GM23338 (cell line): ENCODE data around the gene PFKP. TPM values are rescaled to one million over a fixed set of nuclear protein-coding genes. Genes with fewer than 3 reads are reported as not detected.

Experiments used
- ATAC-seq: fragments of 200-7000 bp; cut with Tn5 transposase; 3 replicates; pipeline ENCODE4 v1.9.1; 2020
- DNase-seq: peaks from one replicate; pipeline ENCODE4 v3.0.0-alpha.2; 2015; ENCODE audit warnings: low spot score
- H2AFZ ChIP-seq: fragments of 200-600 bp; sonication (generic); 2 replicates; pipeline ENCODE4 v1.8.0; 2016; ENCODE audit warnings: antibody characterized with exemption, mild to moderate bottlenecking, moderate library complexity
- H3F3A ChIP-seq: fragments of 200-600 bp; sonication (generic); replicated peaks from 2 replicates; pipeline ENCODE4 v1.8.0; 2017; ENCODE audit warnings: antibody characterized with exemption, mixed run types, low read depth
- H3K27ac ChIP-seq: fragments of 200-600 bp; sonication (generic); 2 replicates; pipeline ENCODE4 v1.6.1; 2016; ENCODE audit warnings: low read depth
- H3K27me3 ChIP-seq: fragments of 200-600 bp; sonication (generic); 2 replicates; pipeline ENCODE4 v1.8.0; 2016; ENCODE audit warnings: mild to moderate bottlenecking, mixed run types, moderate library complexity; ENCODE audit not compliant: insufficient read depth
- H3K36me3 ChIP-seq: fragments of 200-600 bp; sonication (generic); 2 replicates; pipeline ENCODE4 v1.8.0; 2016; ENCODE audit warnings: mild to moderate bottlenecking; ENCODE audit not compliant: insufficient read depth
- H3K4me1 ChIP-seq: fragments of 200-600 bp; sonication (generic); 2 replicates; pipeline ENCODE4 v1.8.0; 2016; ENCODE audit warnings: mild to moderate bottlenecking, moderate library complexity; ENCODE audit not compliant: insufficient read depth
- H3K4me2 ChIP-seq: fragments of 200-600 bp; sonication (generic); 2 replicates; pipeline ENCODE4 v1.7.1; 2017; ENCODE audit warnings: mixed run types
- H3K4me3 ChIP-seq: fragments of 200-600 bp; sonication (generic); 2 replicates; pipeline ENCODE4 v1.6.1; 2016; ENCODE audit warnings: mixed run types
- H3K79me2 ChIP-seq: fragments of 200-600 bp; sonication (generic); replicated peaks from 2 replicates; pipeline ENCODE4 v1.8.0; 2017; ENCODE audit warnings: mild to moderate bottlenecking; ENCODE audit not compliant: insufficient read depth
- H3K9me2 ChIP-seq: fragments of 200-600 bp; sonication (generic); 2 replicates; pipeline ENCODE4 v1.8.0; 2017; ENCODE audit not compliant: insufficient read depth
- H4K20me1 ChIP-seq: fragments of 200-600 bp; sonication (generic); replicated peaks from 2 replicates; pipeline ENCODE4 v1.8.0; 2017; ENCODE audit warnings: mild to moderate bottlenecking; ENCODE audit not compliant: insufficient read depth
- H3K27ac Mint-ChIP-seq: 2 replicates; pipeline ENCODE4 v1.8.0; 2020; ENCODE audit warnings: inconsistent platforms, mild to moderate bottlenecking, moderate library complexity, mixed read lengths
- H3K27me3 Mint-ChIP-seq: 3 replicates; pipeline ENCODE4 v1.8.0; 2022; ENCODE audit warnings: low read depth, mild to moderate bottlenecking, moderate library complexity, mixed read lengths, inconsistent platforms; ENCODE audit not compliant: insufficient read depth, poor library complexity
- H3K36me3 Mint-ChIP-seq: 3 replicates; pipeline ENCODE4 v1.8.0; 2021; ENCODE audit warnings: low read depth, mild to moderate bottlenecking, inconsistent platforms, moderate library complexity, mixed read lengths
- H3K4me1 Mint-ChIP-seq: 3 replicates; pipeline ENCODE4 v1.8.0; 2020; ENCODE audit warnings: mild to moderate bottlenecking, inconsistent platforms, mixed read lengths
- H3K4me3 Mint-ChIP-seq: 3 replicates; pipeline ENCODE4 v1.8.0; 2021; ENCODE audit warnings: moderate library complexity, mild to moderate bottlenecking, inconsistent platforms, mixed read lengths
- H3K9me3 Mint-ChIP-seq: 3 replicates; pipeline ENCODE4 v1.8.0; 2020; ENCODE audit warnings: moderate library complexity, mild to moderate bottlenecking, inconsistent platforms, mixed read lengths
- CREB1 ChIP-seq: fragments of 250-450 bp; sonication (Bioruptor Pico); IDR thresholded peaks from 2 replicates; pipeline ENCODE4 v1.5.0; 2020; ENCODE audit warnings: low read depth, mild to moderate bottlenecking, moderate library complexity
- EZH2 ChIP-seq: fragments of 200-600 bp; sonication (generic); IDR thresholded peaks from one replicate; pipeline ENCODE4 v1.8.0; 2017; ENCODE audit warnings: antibody characterized with exemption, mild to moderate bottlenecking, low read depth; ENCODE audit not compliant: unreplicated experiment
- NANOG ChIP-seq: IDR thresholded peaks from 2 replicates; pipeline ENCODE4 v1.6.1; 2016; ENCODE audit warnings: antibody characterized with exemption, borderline replicate concordance
- ZNF114 ChIP-seq: fragments of 250-450 bp; sonication (Bioruptor Pico); IDR thresholded peaks from 2 replicates; pipeline ENCODE4 v1.5.0; 2020; ENCODE audit warnings: mild to moderate bottlenecking, moderate library complexity
- polyA plus RNA-seq: library from polyadenylated mRNA; unstranded; fragments of >200 nt; fragmentation: Nextera tagmentation; extraction: Ambion mirVana; gene quantifications from 2 replicates; pipeline ENCODE4 v1.2.1, GENCODE V29; 2016
- total RNA-seq: library from RNA; depleted of rRNA; stranded (reverse); fragments of >200 nt; shearing (Covaris generic); gene quantifications from 2 replicates; pipeline ENCODE4 v1.2.3, GENCODE V29; 2014
- TF ChIP-seq, protein P1 (sequence below): fragments of 250-450 bp; sonication (Bioruptor Pico); IDR thresholded peaks from 2 replicates; pipeline ENCODE4 v1.5.0; 2020; ENCODE audit warnings: mild to moderate bottlenecking, moderate library complexity
- TF ChIP-seq, protein P2 (sequence below), 2 experiments: fragments of 200-600 bp in 1 of 2; sonication (generic) in 1 of 2; conservative IDR thresholded peaks; 2 replicates each; pipeline versions ENCODE4 v1.5.1 to v1.6.1; 2016 to 2017; ENCODE audit warnings: antibody characterized with exemption in 2 of 2, low read depth in 2 of 2, mild to moderate bottlenecking in 2 of 2, moderate library complexity in 1 of 2
- TF ChIP-seq, protein P3 (sequence below): IDR thresholded peaks from 2 replicates; pipeline ENCODE4 v1.6.1; 2016; ENCODE audit warnings: antibody characterized with exemption

Gene PFKP
- total and polyA plus RNA-seq, 2 experiments from 2014 or later, result 56.3 to 120 TPM

DNA sequence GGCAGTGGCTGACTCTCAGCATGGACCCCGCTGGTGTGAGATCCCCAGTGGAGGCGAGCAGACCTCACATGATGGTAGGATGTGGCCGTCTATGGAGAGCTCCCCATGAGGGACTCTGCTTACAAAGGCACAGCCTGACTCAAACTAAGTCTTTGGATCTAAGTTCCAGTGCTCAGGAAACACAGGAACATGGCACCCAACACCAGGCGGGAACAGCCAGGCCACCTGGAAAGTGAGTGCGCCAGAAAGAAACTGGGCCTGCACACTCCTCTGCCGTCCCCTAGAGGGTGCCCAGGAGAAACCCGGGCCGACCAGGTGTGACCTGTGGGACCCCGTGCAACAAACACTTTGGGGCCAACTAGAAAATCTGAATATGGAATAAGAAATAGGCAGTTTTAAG lies 95.2 kb downstream of the PFKP start (continued):
- TF ChIP-seq, protein P1, sequence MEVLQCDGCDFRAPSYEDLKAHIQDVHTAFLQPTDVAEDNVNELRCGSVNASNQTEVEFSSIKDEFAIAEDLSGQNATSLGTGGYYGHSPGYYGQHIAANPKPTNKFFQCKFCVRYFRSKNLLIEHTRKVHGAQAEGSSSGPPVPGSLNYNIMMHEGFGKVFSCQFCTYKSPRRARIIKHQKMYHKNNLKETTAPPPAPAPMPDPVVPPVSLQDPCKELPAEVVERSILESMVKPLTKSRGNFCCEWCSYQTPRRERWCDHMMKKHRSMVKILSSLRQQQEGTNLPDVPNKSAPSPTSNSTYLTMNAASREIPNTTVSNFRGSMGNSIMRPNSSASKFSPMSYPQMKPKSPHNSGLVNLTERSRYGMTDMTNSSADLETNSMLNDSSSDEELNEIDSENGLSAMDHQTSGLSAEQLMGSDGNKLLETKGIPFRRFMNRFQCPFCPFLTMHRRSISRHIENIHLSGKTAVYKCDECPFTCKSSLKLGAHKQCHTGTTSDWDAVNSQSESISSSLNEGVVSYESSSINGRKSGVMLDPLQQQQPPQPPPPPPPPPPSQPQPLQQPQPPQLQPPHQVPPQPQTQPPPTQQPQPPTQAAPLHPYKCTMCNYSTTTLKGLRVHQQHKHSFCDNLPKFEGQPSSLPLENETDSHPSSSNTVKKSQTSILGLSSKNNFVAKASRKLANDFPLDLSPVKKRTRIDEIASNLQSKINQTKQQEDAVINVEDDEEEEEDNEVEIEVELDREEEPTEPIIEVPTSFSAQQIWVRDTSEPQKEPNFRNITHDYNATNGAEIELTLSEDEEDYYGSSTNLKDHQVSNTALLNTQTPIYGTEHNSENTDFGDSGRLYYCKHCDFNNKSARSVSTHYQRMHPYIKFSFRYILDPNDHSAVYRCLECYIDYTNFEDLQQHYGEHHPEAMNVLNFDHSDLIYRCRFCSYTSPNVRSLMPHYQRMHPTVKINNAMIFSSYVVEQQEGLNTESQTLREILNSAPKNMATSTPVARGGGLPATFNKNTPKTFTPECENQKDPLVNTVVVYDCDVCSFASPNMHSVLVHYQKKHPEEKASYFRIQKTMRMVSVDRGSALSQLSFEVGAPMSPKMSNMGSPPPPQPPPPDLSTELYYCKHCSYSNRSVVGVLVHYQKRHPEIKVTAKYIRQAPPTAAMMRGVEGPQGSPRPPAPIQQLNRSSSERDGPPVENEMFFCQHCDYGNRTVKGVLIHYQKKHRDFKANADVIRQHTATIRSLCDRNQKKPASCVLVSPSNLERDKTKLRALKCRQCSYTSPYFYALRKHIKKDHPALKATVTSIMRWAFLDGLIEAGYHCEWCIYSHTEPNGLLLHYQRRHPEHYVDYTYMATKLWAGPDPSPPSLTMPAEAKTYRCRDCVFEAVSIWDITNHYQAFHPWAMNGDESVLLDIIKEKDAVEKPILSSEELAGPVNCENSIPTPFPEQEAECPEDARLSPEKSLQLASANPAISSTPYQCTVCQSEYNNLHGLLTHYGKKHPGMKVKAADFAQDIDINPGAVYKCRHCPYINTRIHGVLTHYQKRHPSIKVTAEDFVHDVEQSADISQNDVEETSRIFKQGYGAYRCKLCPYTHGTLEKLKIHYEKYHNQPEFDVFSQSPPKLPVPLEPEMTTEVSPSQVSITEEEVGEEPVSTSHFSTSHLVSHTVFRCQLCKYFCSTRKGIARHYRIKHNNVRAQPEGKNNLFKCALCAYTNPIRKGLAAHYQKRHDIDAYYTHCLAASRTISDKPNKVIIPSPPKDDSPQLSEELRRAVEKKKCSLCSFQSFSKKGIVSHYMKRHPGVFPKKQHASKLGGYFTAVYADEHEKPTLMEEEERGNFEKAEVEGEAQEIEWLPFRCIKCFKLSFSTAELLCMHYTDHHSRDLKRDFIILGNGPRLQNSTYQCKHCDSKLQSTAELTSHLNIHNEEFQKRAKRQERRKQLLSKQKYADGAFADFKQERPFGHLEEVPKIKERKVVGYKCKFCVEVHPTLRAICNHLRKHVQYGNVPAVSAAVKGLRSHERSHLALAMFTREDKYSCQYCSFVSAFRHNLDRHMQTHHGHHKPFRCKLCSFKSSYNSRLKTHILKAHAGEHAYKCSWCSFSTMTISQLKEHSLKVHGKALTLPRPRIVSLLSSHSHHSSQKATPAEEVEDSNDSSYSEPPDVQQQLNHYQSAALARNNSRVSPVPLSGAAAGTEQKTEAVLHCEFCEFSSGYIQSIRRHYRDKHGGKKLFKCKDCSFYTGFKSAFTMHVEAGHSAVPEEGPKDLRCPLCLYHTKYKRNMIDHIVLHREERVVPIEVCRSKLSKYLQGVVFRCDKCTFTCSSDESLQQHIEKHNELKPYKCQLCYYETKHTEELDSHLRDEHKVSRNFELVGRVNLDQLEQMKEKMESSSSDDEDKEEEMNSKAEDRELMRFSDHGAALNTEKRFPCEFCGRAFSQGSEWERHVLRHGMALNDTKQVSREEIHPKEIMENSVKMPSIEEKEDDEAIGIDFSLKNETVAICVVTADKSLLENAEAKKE (CRISPR knock-in tag), result no peak

DNA sequence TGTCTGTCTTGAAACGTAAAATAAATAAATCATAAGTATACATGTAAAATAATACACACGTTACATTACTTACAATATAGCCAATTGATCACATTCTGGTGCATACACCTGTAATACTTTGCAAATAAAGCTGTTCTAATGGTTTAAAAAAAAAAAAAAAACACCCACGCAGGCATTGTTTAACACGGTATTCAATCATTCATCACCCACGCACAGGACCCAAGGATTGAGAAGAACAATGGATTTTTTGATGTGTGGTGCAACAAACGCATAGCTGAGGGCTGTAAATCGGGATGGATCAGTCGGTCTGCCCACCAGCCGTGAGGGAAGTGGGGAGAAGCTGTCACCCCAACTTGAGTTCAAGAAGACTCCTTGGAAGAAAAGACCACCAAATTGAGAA lies 96.5 kb downstream of the PFKP start:
- Histone ChIP-seq H3K9me2 (no peaks in the 10 kb centered on the region), H4K20me1 (no peaks in the 10 kb centered on the region; the same call in 1 of the 2 replicates), H3F3A (no peaks in the 10 kb centered on the region), H3K27me3 (no peaks in the 10 kb centered on the region), H3K4me1 (no peaks in the 10 kb centered on the region), H3K4me2 (no peak overlapping the region), H3K36me3 (peaks cover 10% of the 10 kb centered on the region), H3K4me3 (no peak overlapping the region), H3K27ac (no peak overlapping the region), H2AFZ (no peak overlapping the region), H3K79me2 (no peaks in the 10 kb centered on the region)
- peaks cover 47% of the 10 kb centered on the region for H3K36me3 Mint-ChIP-seq
- H3K4me3 Mint-ChIP-seq, result no peak overlapping the region
- ATAC-seq (no peak), DNase-seq (no peak)
- H3K27ac Mint-ChIP-seq, result no peak overlapping the region
- H3K4me1 Mint-ChIP-seq, result no peaks in the 10 kb centered on the region
- H3K9me3 Mint-ChIP-seq, result no peaks in the 10 kb centered on the region
- peaks cover 2% of the 10 kb centered on the region for H3K27me3 Mint-ChIP-seq
- TF ChIP-seq ZNF114 (CRISPR knock-in tag), result no peak
- TF ChIP-seq EZH2, result no peak
- TF ChIP-seq, protein P1 (CRISPR knock-in tag), result no peak
- TF ChIP-seq, protein P2, sequence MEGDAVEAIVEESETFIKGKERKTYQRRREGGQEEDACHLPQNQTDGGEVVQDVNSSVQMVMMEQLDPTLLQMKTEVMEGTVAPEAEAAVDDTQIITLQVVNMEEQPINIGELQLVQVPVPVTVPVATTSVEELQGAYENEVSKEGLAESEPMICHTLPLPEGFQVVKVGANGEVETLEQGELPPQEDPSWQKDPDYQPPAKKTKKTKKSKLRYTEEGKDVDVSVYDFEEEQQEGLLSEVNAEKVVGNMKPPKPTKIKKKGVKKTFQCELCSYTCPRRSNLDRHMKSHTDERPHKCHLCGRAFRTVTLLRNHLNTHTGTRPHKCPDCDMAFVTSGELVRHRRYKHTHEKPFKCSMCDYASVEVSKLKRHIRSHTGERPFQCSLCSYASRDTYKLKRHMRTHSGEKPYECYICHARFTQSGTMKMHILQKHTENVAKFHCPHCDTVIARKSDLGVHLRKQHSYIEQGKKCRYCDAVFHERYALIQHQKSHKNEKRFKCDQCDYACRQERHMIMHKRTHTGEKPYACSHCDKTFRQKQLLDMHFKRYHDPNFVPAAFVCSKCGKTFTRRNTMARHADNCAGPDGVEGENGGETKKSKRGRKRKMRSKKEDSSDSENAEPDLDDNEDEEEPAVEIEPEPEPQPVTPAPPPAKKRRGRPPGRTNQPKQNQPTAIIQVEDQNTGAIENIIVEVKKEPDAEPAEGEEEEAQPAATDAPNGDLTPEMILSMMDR (conservative IDR thresholded peaks at IDR 0.05; ENCODE audit: low read depth in 2 of 2), result no peak
- no peak for TF ChIP-seq CREB1 (CRISPR knock-in tag)
- TF ChIP-seq NANOG, result no peak
- TF ChIP-seq, protein P3, sequence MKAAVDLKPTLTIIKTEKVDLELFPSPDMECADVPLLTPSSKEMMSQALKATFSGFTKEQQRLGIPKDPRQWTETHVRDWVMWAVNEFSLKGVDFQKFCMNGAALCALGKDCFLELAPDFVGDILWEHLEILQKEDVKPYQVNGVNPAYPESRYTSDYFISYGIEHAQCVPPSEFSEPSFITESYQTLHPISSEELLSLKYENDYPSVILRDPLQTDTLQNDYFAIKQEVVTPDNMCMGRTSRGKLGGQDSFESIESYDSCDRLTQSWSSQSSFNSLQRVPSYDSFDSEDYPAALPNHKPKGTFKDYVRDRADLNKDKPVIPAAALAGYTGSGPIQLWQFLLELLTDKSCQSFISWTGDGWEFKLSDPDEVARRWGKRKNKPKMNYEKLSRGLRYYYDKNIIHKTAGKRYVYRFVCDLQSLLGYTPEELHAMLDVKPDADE, result no peak
